HepG2 (cell line): ENCODE results near the gene SETD1B. TPM values are rescaled to one million over a fixed set of nuclear protein-coding genes. Genes with fewer than 3 reads are reported as not detected.

ENCODE experiments used
- ARID5B ChIP-seq: IDR thresholded peaks from 2 replicates; pipeline ENCODE4 v1.4.0; 2020; ENCODE audit warnings: mild to moderate bottlenecking, missing genetic modification reagents
- DRAP1 ChIP-seq: IDR thresholded peaks from 2 replicates; pipeline ENCODE4 v1.6.1; 2016; ENCODE audit warnings: missing genetic modification reagents, missing compliant biosample characterization
- HBP1 ChIP-seq: IDR thresholded peaks from 2 replicates; pipeline ENCODE4 v1.6.1; 2016; ENCODE audit warnings: low read depth, control low read depth
- RXRA ChIP-seq: sonication (generic); formaldehyde crosslinking; IDR thresholded peaks from 2 replicates; pipeline ENCODE4 v1.5.1; 2020; ENCODE audit warnings: missing genetic modification reagents
- SPEN ChIP-seq: sonication (generic); formaldehyde crosslinking; IDR thresholded peaks from 2 replicates; pipeline ENCODE4 v1.5.1; 2020; ENCODE audit warnings: low read depth, mild to moderate bottlenecking, missing genetic modification reagents
- TBX2 ChIP-seq: sonication (generic); formaldehyde crosslinking; IDR thresholded peaks from 2 replicates; pipeline ENCODE4 v1.5.0; 2020; ENCODE audit warnings: missing genetic modification reagents, mild to moderate bottlenecking, borderline replicate concordance
- TFAP4 ChIP-seq: sonication (generic); IDR thresholded peaks from 2 replicates; pipeline ENCODE4 v1.6.1; 2016; ENCODE audit warnings: low read depth, borderline replicate concordance
- ZMYM3 ChIP-seq: sonication (generic); formaldehyde crosslinking; IDR thresholded peaks from 2 replicates; pipeline ENCODE4 v1.5.1; 2020; ENCODE audit warnings: mild to moderate bottlenecking, missing genetic modification reagents
- polyA plus RNA-seq, 8 experiments: library from polyadenylated mRNA; depleted of rRNA in 3 of 8; stranded (reverse) in 7 of 8; unstranded in 1 of 8; fragments of >200 nt; fragmentation: Illumina TruSeq in 4 of 8; extraction: Trizol in 4 of 8; gene quantifications; 2 replicates each; pipeline versions ENCODE4 v1.2.1 to v1.2.3, GENCODE V29; 2011 to 2016; ENCODE audit warnings: low read depth in 4 of 8, missing spikeins in 1 of 8, mixed read lengths in 1 of 8; ENCODE audit not compliant: insufficient read depth in 1 of 8
- total RNA-seq, 5 experiments: library from RNA; depleted of rRNA; stranded (reverse); fragments of >200 nt; fragmentation: Illumina TruSeq; extraction: Trizol; gene quantifications; 2 replicates each; pipeline ENCODE4 v1.2.3, GENCODE V29; 2016; ENCODE audit warnings: low read depth in 1 of 5

Gene SETD1B
- total and polyA plus RNA-seq, 2 of the 13 experiments (the other 11 are each of a cell fraction or from before 2014, with no cell fraction given) = 1.1 to 1.4 TPM

GRCh38 chr12:121787063-121788025 lies 16.5 kb upstream of the SETD1B start (continued):
- no peak for TF ChIP-seq HBP1 (CRISPR knock-in tag)
- TF ChIP-seq TFAP4 = no peak
- TF ChIP-seq ARID5B (CRISPR knock-in tag) = 0 out of 2 replicates have a peak, but pooled peaks have one; percentile 11
- TF ChIP-seq SPEN (CRISPR knock-in tag) = no peak
- TF ChIP-seq TBX2 = no peak
- 0 out of 2 replicates have a peak, but pooled peaks have one; percentile 26 for TF ChIP-seq DRAP1 (CRISPR knock-in tag)
- peak; percentile 49; the same call in 1 of the 2 replicates for TF ChIP-seq RXRA (CRISPR knock-in tag)
- TF ChIP-seq ZMYM3 (CRISPR knock-in tag) = peak; percentile 88
